WERI-Rb-1 (cell line): ENCODE results near the gene C8G.

Source experiments
- DNase-seq: peaks from one replicate; pipeline ENCODE4 v3.0.0-alpha.2; 2020
- H3K27ac ChIP-seq: fragments of 250-450 bp; sonication (Bioruptor Pico); 2 replicates; pipeline ENCODE4 v1.5.1; 2020; ENCODE audit warnings: mild to moderate bottlenecking, moderate library complexity
- H3K27me3 ChIP-seq: fragments of 250-450 bp; sonication (Bioruptor Pico); 2 replicates; pipeline ENCODE4 v1.5.1; 2021; ENCODE audit warnings: mild to moderate bottlenecking, low read depth, moderate library complexity; ENCODE audit not compliant: insufficient read depth, severe bottlenecking
- H3K36me3 ChIP-seq: fragments of 250-450 bp; sonication (Bioruptor Pico); 2 replicates; pipeline ENCODE4 v1.5.1; 2020; ENCODE audit warnings: mild to moderate bottlenecking, moderate library complexity
- H3K4me3 ChIP-seq: 2 replicates; pipeline ENCODE4 v1.5.1; 2011; ENCODE audit warnings: low read depth, mild to moderate bottlenecking, control low read depth, low read length
- H3K9me3 ChIP-seq: fragments of 250-450 bp; sonication (Bioruptor Pico); 2 replicates; pipeline ENCODE4 v1.5.1; 2021; ENCODE audit warnings: mild to moderate bottlenecking, moderate library complexity; ENCODE audit not compliant: severe bottlenecking
- CTCF ChIP-seq: IDR thresholded peaks from 2 replicates; pipeline ENCODE4 v1.5.1; 2011; ENCODE audit warnings: low read depth, mild to moderate bottlenecking, control low read depth, inconsistent platforms, low read length

C8G gene

GRCh38 chr9:136963341-136963740, 18.3 kb downstream of the C8G start:
- Histone ChIP-seq H3K36me3 (no peaks in the 10 kb centered on the region), H3K9me3 (no peaks in the 10 kb centered on the region), H3K4me3 (no peak overlapping the region), H3K27ac (no peak overlapping the region), H3K27me3 (no peaks in the 10 kb centered on the region)
- DNase-seq = no peak
- TF ChIP-seq CTCF = no peak

GRCh38 chr9:136963751-136964150, 18.7 kb downstream of the C8G start:
- DNase-seq = no peak
- H3K4me3 ChIP-seq = no peak overlapping the region
- H3K27ac ChIP-seq = no peak overlapping the region
- H3K36me3 ChIP-seq = no peaks in the 10 kb centered on the region
- no peaks in the 10 kb centered on the region for H3K27me3 ChIP-seq
- H3K9me3 ChIP-seq = no peaks in the 10 kb centered on the region
- TF ChIP-seq CTCF = no peak

GRCh38 chr9:136964171-136964689, 19.2 kb downstream of the C8G start:
- H3K4me3 ChIP-seq = no peak overlapping the region
- no peak for TF ChIP-seq CTCF
- no peak overlapping the region for H3K27ac ChIP-seq
- no peak for DNase-seq
- no peaks in the 10 kb centered on the region for H3K9me3 ChIP-seq
- no peaks in the 10 kb centered on the region for H3K36me3 ChIP-seq
- H3K27me3 ChIP-seq = no peaks in the 10 kb centered on the region

- no peak for TF ChIP-seq CTCF
- no peaks in the 10 kb centered on the region for H3K27me3 ChIP-seq
- no peak overlapping the region for H3K4me3 ChIP-seq
- H3K27ac ChIP-seq = no peak overlapping the region
- H3K9me3 ChIP-seq = no peaks in the 10 kb centered on the region
- no peaks in the 10 kb centered on the region for H3K36me3 ChIP-seq
- DNase-seq = no peak
These were observed 19.9 kb downstream of the C8G start for GRCh38 chr9:136964833-136965422.

GRCh38 chr9:136965771-136966484, 20.9 kb downstream of the C8G start:
- Histone ChIP-seq H3K9me3 (no peaks in the 10 kb centered on the region), H3K4me3 (no peak overlapping the region), H3K36me3 (no peaks in the 10 kb centered on the region), H3K27me3 (no peaks in the 10 kb centered on the region), H3K27ac (no peak overlapping the region)
- TF ChIP-seq CTCF = no peak
- DNase-seq = no peak
